GM12878 (cell line): Measurements from ENCODE around the gene AHNAK. TPM values are rescaled to one million over a fixed set of nuclear protein-coding genes. Genes with fewer than 3 reads are reported as not detected.

Experiments
- CREB1 ChIP-seq: IDR thresholded peaks from 2 replicates; pipeline ENCODE4 v1.6.1; 2012; ENCODE audit warnings: low read depth, mild to moderate bottlenecking, inconsistent platforms
- CREM ChIP-seq: IDR thresholded peaks from 2 replicates; pipeline ENCODE4 v1.6.1; 2014; ENCODE audit warnings: antibody characterized with exemption, low read depth
- E2F4 ChIP-seq: IDR thresholded peaks from 2 replicates; pipeline ENCODE4 v1.6.1; 2012; ENCODE audit warnings: low read depth, low read length, improper control_type of control experiment
- FOS ChIP-seq: IDR thresholded peaks from 3 replicates; pipeline ENCODE4 v1.6.1; 2011; ENCODE audit warnings: borderline replicate concordance; ENCODE audit not compliant: insufficient read length; ENCODE audit errors: extremely low read depth
- GATAD2B ChIP-seq: fragments of 450-650 bp; conservative IDR thresholded peaks from 2 replicates; pipeline ENCODE4 v1.6.1; 2017; ENCODE audit warnings: low read depth, mild to moderate bottlenecking, moderate library complexity
- HDGF ChIP-seq: fragments of 450-650 bp; IDR thresholded peaks from 2 replicates; pipeline ENCODE4 v1.6.1; 2016; ENCODE audit warnings: antibody characterized with exemption
- IRF5 ChIP-seq: fragments of 450-650 bp; IDR thresholded peaks from 2 replicates; pipeline ENCODE4 v1.6.1; 2017; ENCODE audit warnings: borderline replicate concordance
- JUND ChIP-seq: IDR thresholded peaks from 2 replicates; pipeline ENCODE4 v1.6.1; 2012; ENCODE audit warnings: low read depth, mild to moderate bottlenecking, low read length, improper control_type of control experiment, moderate library complexity
- MEF2A ChIP-seq: IDR thresholded peaks from 2 replicates; pipeline ENCODE4 v1.6.1; 2011; ENCODE audit warnings: low read depth, mild to moderate bottlenecking, low read length, moderate library complexity; ENCODE audit not compliant: insufficient read depth
- PBX3 ChIP-seq: IDR thresholded peaks from 2 replicates; pipeline ENCODE4 v1.6.1; 2011; ENCODE audit warnings: mild to moderate bottlenecking, low read depth, low read length, moderate library complexity; ENCODE audit not compliant: insufficient replicate concordance
- POLR2A ChIP-seq: IDR thresholded peaks from 2 replicates; pipeline ENCODE4 v1.6.1; 2011; ENCODE audit warnings: low read depth, mild to moderate bottlenecking, low read length
- RBBP5 ChIP-seq: fragments of 200-600 bp; sonication (generic); conservative IDR thresholded peaks from 2 replicates; pipeline ENCODE4 v1.6.1; 2016
- RELB ChIP-seq: fragments of 450-650 bp; IDR thresholded peaks from 2 replicates; pipeline ENCODE4 v1.6.1; 2017; ENCODE audit warnings: low read depth, mild to moderate bottlenecking, moderate library complexity
- SPI1 ChIP-seq: IDR thresholded peaks from 2 replicates; pipeline ENCODE4 v1.6.1; 2011; ENCODE audit warnings: low read depth, mild to moderate bottlenecking, low read length, moderate library complexity, borderline replicate concordance; ENCODE audit not compliant: insufficient read depth
- STAT1 ChIP-seq: fragments of 450-650 bp; conservative IDR thresholded peaks from 2 replicates; pipeline ENCODE4 v1.6.1; 2014; ENCODE audit warnings: antibody characterized with exemption, mild to moderate bottlenecking
- SUZ12 ChIP-seq: fragments of 200-600 bp; sonication (generic); IDR thresholded peaks from one replicate; pipeline ENCODE4 v1.6.1; 2018; ENCODE audit warnings: antibody characterized with exemption, mild to moderate bottlenecking; ENCODE audit not compliant: unreplicated experiment
- TARDBP ChIP-seq: IDR thresholded peaks from 2 replicates; pipeline ENCODE4 v1.6.1; 2016; ENCODE audit warnings: borderline replicate concordance
- USF1 ChIP-seq: IDR thresholded peaks from 2 replicates; pipeline ENCODE4 v1.6.1; 2011; ENCODE audit warnings: borderline replicate concordance, low read depth, mild to moderate bottlenecking, moderate library complexity, mixed read lengths, low read length; ENCODE audit not compliant: insufficient read depth; ENCODE audit errors: extremely low read length
- YBX1 ChIP-seq: fragments of 450-650 bp; IDR thresholded peaks from 2 replicates; pipeline ENCODE4 v1.6.1; 2016; ENCODE audit warnings: antibody characterized with exemption
- ZBED1 ChIP-seq: IDR thresholded peaks from 2 replicates; pipeline ENCODE4 v1.6.1; 2016; ENCODE audit warnings: borderline replicate concordance
- ZNF207 ChIP-seq: fragments of 450-650 bp; IDR thresholded peaks from 2 replicates; pipeline ENCODE4 v1.6.1; 2014; ENCODE audit warnings: antibody characterized with exemption, mild to moderate bottlenecking, borderline replicate concordance
- ZNF24 ChIP-seq: fragments of 450-650 bp; IDR thresholded peaks from 2 replicates; pipeline ENCODE4 v1.6.1; 2017; ENCODE audit warnings: antibody characterized with exemption, mild to moderate bottlenecking
- ZZZ3 ChIP-seq: IDR thresholded peaks from 2 replicates; pipeline ENCODE4 v1.6.1; 2011; ENCODE audit warnings: low read depth; ENCODE audit not compliant: control insufficient read depth, insufficient read length
- polyA plus RNA-seq, 11 experiments: library from polyadenylated mRNA; depleted of rRNA in 4 of 11; unstranded in 6 of 11; stranded (reverse) in 5 of 11; fragments of >200 nt; fragmentation: Nextera tagmentation in 4 of 11; fragmentation: Illumina TruSeq in 1 of 11; extraction: Ambion mirVana in 4 of 11; extraction: Trizol in 1 of 11; gene quantifications; 1 replicate in 1 of 11; 2 replicates in 10 of 11; pipeline versions ENCODE4 v1.2.1 to v1.2.3, GENCODE V29; 2011 to 2016; ENCODE audit warnings: inconsistent platforms in 2 of 11, missing spikeins in 2 of 11, low read depth in 1 of 11
- total RNA-seq, 4 experiments: library from RNA; depleted of rRNA in 3 of 4; stranded (reverse); fragments of >200 nt in 3 of 4; fragmentation: Illumina TruSeq in 1 of 4; extraction: Trizol in 1 of 4; gene quantifications; 2 replicates each; pipeline versions ENCODE4 v1.2.1 to v1.2.3, GENCODE V29; 2013 to 2021
- TF ChIP-seq, protein P1 (sequence below): fragments of 450-650 bp; IDR thresholded peaks from 2 replicates; pipeline ENCODE4 v1.6.1; 2014; ENCODE audit warnings: mild to moderate bottlenecking

Gene AHNAK
- total and polyA plus RNA-seq, 10 of the 15 experiments (the other 5 are each of a cell fraction or from before 2014, with no cell fraction given), result 0.76 to 90.3 (median 19.4) TPM

DNA sequence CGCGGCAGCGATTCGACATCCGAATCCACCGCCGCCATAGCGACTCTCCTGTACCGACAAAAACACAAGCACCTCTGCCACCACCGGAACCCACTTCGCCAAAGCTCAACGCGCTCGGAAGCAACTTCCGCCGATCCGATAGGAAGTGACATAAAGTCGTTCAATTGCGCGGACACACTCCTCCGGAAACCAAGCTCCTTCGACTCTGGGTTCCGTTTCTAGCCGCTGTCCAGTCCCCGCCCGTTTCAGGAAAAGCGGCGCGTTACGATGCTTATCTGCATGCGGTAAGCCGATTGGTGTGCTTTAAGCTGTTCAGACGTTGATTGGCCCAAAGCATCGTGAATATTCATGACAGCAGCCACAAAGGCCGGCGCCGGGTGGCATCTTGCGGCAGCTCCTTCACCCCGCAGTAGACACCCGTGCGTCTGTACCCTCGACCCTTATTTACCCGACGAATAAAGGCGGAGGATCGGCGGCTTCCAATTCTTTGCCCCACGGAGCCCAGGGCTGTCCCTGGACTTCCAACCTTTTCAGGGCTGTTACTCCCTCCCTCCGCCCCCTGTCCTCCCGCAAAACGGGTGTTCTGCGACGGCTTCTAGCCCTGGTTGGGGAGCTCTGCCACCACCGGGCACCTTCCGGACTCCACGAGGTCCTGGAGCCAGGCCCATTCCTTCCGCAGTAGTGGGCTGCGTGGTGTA is 45.0 kb upstream of the AHNAK start, which contains the start of gene TUT1 (continued):
- no peak for TF ChIP-seq E2F4
- TF ChIP-seq USF1, result peak; percentile 3
- TF ChIP-seq GATAD2B, result no peak
- no peak for TF ChIP-seq JUND
- TF ChIP-seq STAT1, result peak; percentile 87
- TF ChIP-seq HDGF, result peak; percentile 38; the same call in 1 of the 2 replicates
- no peak for TF ChIP-seq RBBP5
- TF ChIP-seq RELB, result peak; percentile 95
- 0 out of 2 replicates have a peak, but pooled peaks have one; percentile 35 for TF ChIP-seq IRF5
- peak; percentile 89; the same call in 1 of the 2 replicates for TF ChIP-seq ZNF207
- TF ChIP-seq SUZ12, result no peak
- TF ChIP-seq CREB1, result peak; percentile 98
- peak; percentile 61; the same call in 1 of the 2 replicates for TF ChIP-seq ZNF24
- no peak for TF ChIP-seq YBX1
- TF ChIP-seq CREM, result peak; percentile 99
- TF ChIP-seq PBX3, result no peak
- TF ChIP-seq, protein P1, sequence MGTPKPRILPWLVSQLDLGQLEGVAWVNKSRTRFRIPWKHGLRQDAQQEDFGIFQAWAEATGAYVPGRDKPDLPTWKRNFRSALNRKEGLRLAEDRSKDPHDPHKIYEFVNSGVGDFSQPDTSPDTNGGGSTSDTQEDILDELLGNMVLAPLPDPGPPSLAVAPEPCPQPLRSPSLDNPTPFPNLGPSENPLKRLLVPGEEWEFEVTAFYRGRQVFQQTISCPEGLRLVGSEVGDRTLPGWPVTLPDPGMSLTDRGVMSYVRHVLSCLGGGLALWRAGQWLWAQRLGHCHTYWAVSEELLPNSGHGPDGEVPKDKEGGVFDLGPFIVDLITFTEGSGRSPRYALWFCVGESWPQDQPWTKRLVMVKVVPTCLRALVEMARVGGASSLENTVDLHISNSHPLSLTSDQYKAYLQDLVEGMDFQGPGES, result peak; percentile 73
- peak; percentile 67; the same call in 1 of the 2 replicates for TF ChIP-seq MEF2A
- TF ChIP-seq FOS, result peak; percentile 30
- TF ChIP-seq ZZZ3, result no peak
- peak; percentile 97 for TF ChIP-seq POLR2A
- 0 out of 2 replicates have a peak, but pooled peaks have one; percentile 22 for TF ChIP-seq SPI1
- TF ChIP-seq TARDBP, result 0 out of 2 replicates have a peak, but pooled peaks have one; percentile 79
- TF ChIP-seq ZBED1, result peak; percentile 51; the same call in 1 of the 2 replicates
